ENCODE results near the gene STT3B.

- TF ChIP-seq POLR2A (IDR thresholded peaks at IDR 0.05; ENCODE audit: low read depth, low read length) (no peak), POLR2AphosphoS5 (IDR thresholded peaks at IDR 0.05; ENCODE audit: low read depth, low read length) (no peak), TAF1 (IDR thresholded peaks at IDR 0.05; ENCODE audit: low read depth, low read length) (no peak)
Measured at GRCh38 chr3:31565288-31565687, 32.6 kb downstream of the STT3B start.

Measured in GM12891 (cell line).